GM21528 (cell line): ENCODE results near the gene PRSS36.
"Not testable (repeated sequence)": the region's sequence is repeated elsewhere in the genome, so short reads cannot be mapped to it uniquely, and the experiment has no call there.

Source experiments
- ATAC-seq: cut with Tn5 transposase; IDR thresholded peaks from one replicate; pipeline ENCODE4 v1.9.1; 2021; ENCODE audit warnings: mild to moderate bottlenecking, moderate library complexity; ENCODE audit not compliant: unreplicated experiment, low FRiP score

Gene PRSS36

GRCh38 chr16:31149894-31150890 is at the start of gene PRSS36:
TSS of gene PRSS36 (minus strand) at chr16:31150066. CDS start at chr16:31150035, 31 bp downstream.
- ATAC-seq, result no peak

GRCh38 chr16:31199430-31200041 is 49.7 kb upstream of the PRSS36 start:
- ATAC-seq, result no peak

- ATAC-seq, result no peak
These were observed 48.5 kb upstream of the PRSS36 start for GRCh38 chr16:31198207-31198882.

- no peak for ATAC-seq
These were observed 46.6 kb upstream of the PRSS36 start for GRCh38 chr16:31196324-31197088.

- ATAC-seq, result not testable (repeated sequence)
These were observed 46.0 kb upstream of the PRSS36 start for GRCh38 chr16:31195861-31196260.

- no peak for ATAC-seq
These were observed 45.0 kb upstream of the PRSS36 start for GRCh38 chr16:31194898-31195297.

- ATAC-seq, result no peak
These were observed 44.0 kb upstream of the PRSS36 start for GRCh38 chr16:31193874-31194273.

- ATAC-seq, result no peak
These were observed 43.2 kb upstream of the PRSS36 start for GRCh38 chr16:31192856-31193642.

- ATAC-seq, result no peak
These were observed 42.0 kb upstream of the PRSS36 start for GRCh38 chr16:31191697-31192428.

GRCh38 chr16:31190818-31191444 is 41.1 kb upstream of the PRSS36 start:
- no peak for ATAC-seq

GRCh38 chr16:31190061-31190460 is 40.2 kb upstream of the PRSS36 start:
- ATAC-seq, result no peak

- ATAC-seq, result no peak
These were observed 39.5 kb upstream of the PRSS36 start for GRCh38 chr16:31189412-31189778.

GRCh38 chr16:31188450-31189411 is 38.9 kb upstream of the PRSS36 start:
- no peak for ATAC-seq

GRCh38 chr16:31187808-31188189 is 37.9 kb upstream of the PRSS36 start:
- ATAC-seq, result no peak

- ATAC-seq, result no peak
These were observed 37.3 kb upstream of the PRSS36 start for GRCh38 chr16:31186930-31187807.

GRCh38 chr16:31186176-31186575 is 36.3 kb upstream of the PRSS36 start:
- ATAC-seq, result no peak
